HepG2 (cell line): ENCODE data around the gene DHTKD1.

Experiments used
- NFIC ChIP-seq: IDR thresholded peaks from 2 replicates; pipeline ENCODE4 v1.6.1; 2012; ENCODE audit warnings: mild to moderate bottlenecking, low read length, inconsistent platforms
- TERF1 ChIP-seq: sonication (generic); formaldehyde crosslinking; IDR thresholded peaks from 2 replicates; pipeline ENCODE4 v1.8.0; 2022; ENCODE audit warnings: mild to moderate bottlenecking, missing genetic modification reagents, moderate library complexity

GRCh38 chr10:12091421-12091820, 22.7 kb downstream of the DHTKD1 start:
- TF ChIP-seq TERF1 (CRISPR knock-in tag) (no peak), NFIC (no peak)
